ENCODE measurements around the gene RNASEH2A.

RNASEH2A gene

GRCh38 chr19:12783291-12783848 lies 23.0 kb upstream of the RNASEH2A start:
- DNase-seq (ENCODE audit: extremely low read depth, low read depth): no peak
- TF ChIP-seq CTCF (IDR thresholded peaks at IDR 0.05; ENCODE audit: low read depth, low read length): no peak

GRCh38 chr19:12783849-12784393 lies 22.5 kb upstream of the RNASEH2A start:
- TF ChIP-seq CTCF (IDR thresholded peaks at IDR 0.05; ENCODE audit: low read depth, low read length): no peak
- DNase-seq (ENCODE audit: extremely low read depth, low read depth): no peak

- TF ChIP-seq CTCF (IDR thresholded peaks at IDR 0.05; ENCODE audit: low read depth, low read length): no peak
- no peak for DNase-seq (ENCODE audit: extremely low read depth, low read depth)
These were observed 22.0 kb upstream of the RNASEH2A start for GRCh38 chr19:12784394-12784870.

GRCh38 chr19:12784871-12785430 lies 21.4 kb upstream of the RNASEH2A start:
- DNase-seq (ENCODE audit: extremely low read depth, low read depth): no peak
- no peak for TF ChIP-seq CTCF (IDR thresholded peaks at IDR 0.05; ENCODE audit: low read depth, low read length)

GRCh38 chr19:12785431-12786031 lies 20.9 kb upstream of the RNASEH2A start:
- TF ChIP-seq CTCF (IDR thresholded peaks at IDR 0.05; ENCODE audit: low read depth, low read length): no peak
- DNase-seq (ENCODE audit: extremely low read depth, low read depth): no peak

GRCh38 chr19:12786141-12786870 lies 20.1 kb upstream of the RNASEH2A start:
- no peak for DNase-seq (ENCODE audit: extremely low read depth, low read depth)
- TF ChIP-seq CTCF (IDR thresholded peaks at IDR 0.05; ENCODE audit: low read depth, low read length): no peak

Data from AG09319 (cell line).